Vagina (tissue), 2 donors: ENCODE measurements around the gene KLF6. TPM values are rescaled to one million over a fixed set of nuclear protein-coding genes. Genes with fewer than 3 reads are reported as not detected.
A peak's percentile ranks its signal among the peaks of the same experiment; 100 is the strongest.

Experiments
- DNase-seq, 2 donors: peaks; one replicate each; pipeline ENCODE4 v3.0.0-alpha.2; 2017; ENCODE audit errors: extremely low spot score in 2 of 2
- H3K27ac ChIP-seq: fragments of 200-600 bp; sonication (generic); one replicate; pipeline ENCODE4 v1.5.1; 2019
- H3K27me3 ChIP-seq: fragments of 200-600 bp; sonication (generic); one replicate; pipeline ENCODE4 v1.5.1; 2019
- H3K36me3 ChIP-seq, 2 donors: fragments of 200-600 bp; sonication (generic); one replicate each; pipeline ENCODE4 v1.5.1; 2017 to 2019
- H3K4me1 ChIP-seq: fragments of 200-600 bp; sonication (generic); one replicate; pipeline ENCODE4 v1.5.1; 2019
- H3K4me3 ChIP-seq, 2 donors: fragments of 200-600 bp; sonication (generic); 1 replicate in 1 of 2; 2 replicates in 1 of 2; pipeline ENCODE4 v1.5.1; 2016 to 2019
- H3K9me3 ChIP-seq: fragments of 200-600 bp; sonication (generic); one replicate; pipeline ENCODE4 v1.5.1; 2019
- CTCF ChIP-seq, 3 experiments: fragments of 450-650 bp in 2 of 3; fragments of 200-600 bp in 1 of 3; sonication (generic) in 1 of 3; IDR thresholded peaks; one replicate each; pipeline ENCODE4 v1.5.1; 2017 to 2019; ENCODE audit warnings: antibody characterized with exemption in 3 of 3, mild to moderate bottlenecking in 2 of 3, moderate library complexity in 2 of 3
- POLR2A ChIP-seq, 2 donors: fragments of 450-650 bp; IDR thresholded peaks; one replicate each; pipeline ENCODE4 v1.6.1; 2017; ENCODE audit warnings: antibody characterized with exemption in 2 of 2, mild to moderate bottlenecking in 2 of 2, moderate library complexity in 2 of 2
- POLR2AphosphoS5 ChIP-seq, 2 donors: sonication (generic); formaldehyde crosslinking; IDR thresholded peaks; one replicate each; pipeline ENCODE4 v1.9.0; 2017; ENCODE audit warnings: antibody characterized with exemption in 2 of 2, mild to moderate bottlenecking in 2 of 2, low read depth in 1 of 2; ENCODE audit not compliant: insufficient read depth in 1 of 2
- intact Hi-C: fragments of 100-400 bp; cut with DNase I; formaldehyde crosslinking; loops from one replicate; pipeline ENCODE4 v1.15.1; 2023
- total RNA-seq: library from RNA; depleted of rRNA; stranded (reverse); fragments of >200 nt; gene quantifications from one replicate; pipeline ENCODE4 v1.2.3, GENCODE V29; 2016

Gene KLF6
- total RNA-seq, 1 donor from 2014 or later, result 145 TPM

GRCh38 chr10:3765146-3765545 is 19.9 kb downstream of the KLF6 start:
- Histone ChIP-seq H3K27ac (no peak overlapping the region), H3K36me3 (no peaks in the 10 kb centered on the region), H3K9me3 (no peaks in the 10 kb centered on the region), H3K4me1 (peaks cover 39% of the 10 kb centered on the region), H3K4me3 (no peak overlapping the region), H3K27me3 (no peaks in the 10 kb centered on the region)
- DNase-seq, result no peak
- intact Hi-C loops, result no loop called here
- no peak for TF ChIP-seq CTCF (IDR thresholded peaks at IDR 0.05)
- no peak for TF ChIP-seq POLR2AphosphoS5 (IDR thresholded peaks at IDR 0.05; ENCODE audit: insufficient read depth in 1 of 2, low read depth in 1 of 2)
- TF ChIP-seq POLR2A (IDR thresholded peaks at IDR 0.05), result no peak

GRCh38 chr10:3764626-3765112 is 20.3 kb downstream of the KLF6 start:
- no peak overlapping the region for H3K27ac ChIP-seq

GRCh38 chr10:3763852-3764625 is 21.0 kb downstream of the KLF6 start:
- H3K4me1 ChIP-seq, result peaks cover 36% of the 10 kb centered on the region
- TF ChIP-seq POLR2AphosphoS5 (IDR thresholded peaks at IDR 0.05; ENCODE audit: insufficient read depth in 1 of 2, low read depth in 1 of 2) (peak in 1 of 2 donors; percentile 27), CTCF (IDR thresholded peaks at IDR 0.05) (no peak)
- no peaks in the 10 kb centered on the region for H3K36me3 ChIP-seq
- no peaks in the 10 kb centered on the region for H3K9me3 ChIP-seq
- intact Hi-C loops, result no loop called here
- no peaks in the 10 kb centered on the region for H3K27me3 ChIP-seq
- no peak overlapping the region for H3K4me3 ChIP-seq
- DNase-seq, result no peak
- no peak overlapping the region for H3K27ac ChIP-seq

More at GRCh38 chr10:3764626-3765112, 20.3 kb downstream of the KLF6 start:
- no peaks in the 10 kb centered on the region for H3K9me3 ChIP-seq
- no peak for DNase-seq
- intact Hi-C loops, result no loop called here
- H3K4me1 ChIP-seq, result peaks cover 36% of the 10 kb centered on the region
- no peaks in the 10 kb centered on the region for H3K36me3 ChIP-seq
- H3K4me3 ChIP-seq, result no peak overlapping the region
- TF ChIP-seq CTCF (IDR thresholded peaks at IDR 0.05) (no peak), POLR2AphosphoS5 (IDR thresholded peaks at IDR 0.05; ENCODE audit: insufficient read depth in 1 of 2, low read depth in 1 of 2) (no peak), POLR2A (IDR thresholded peaks at IDR 0.05) (no peak)
- H3K27me3 ChIP-seq, result no peaks in the 10 kb centered on the region

DNA sequence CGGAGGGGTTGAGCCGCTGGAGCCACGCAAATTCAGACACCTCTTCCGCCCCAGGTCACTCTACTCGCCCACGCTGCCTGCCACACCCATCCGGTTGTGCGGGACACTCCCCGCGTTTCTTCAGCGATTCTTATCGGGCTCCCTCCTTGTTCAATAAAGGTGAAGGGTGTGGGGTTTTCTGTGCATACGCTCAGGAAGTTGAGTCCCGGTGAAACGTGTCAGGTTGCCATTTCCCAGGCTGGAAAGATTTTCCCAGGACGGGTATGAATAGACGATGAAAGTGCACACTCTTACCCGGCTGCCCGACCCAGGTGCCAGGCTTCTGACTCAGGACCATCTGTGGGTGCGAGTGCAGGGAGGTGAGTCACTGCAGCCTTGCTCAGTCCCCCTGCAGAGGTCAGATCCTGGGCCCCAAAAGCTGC is 22.0 kb downstream of the KLF6 start:
- Histone ChIP-seq H3K9me3 (no peaks in the 10 kb centered on the region), H3K27ac (peak overlapping the region; percentile 14), H3K4me1 (peaks cover 44% of the 10 kb centered on the region), H3K27me3 (no peaks in the 10 kb centered on the region), H3K4me3 (peak overlapping the region in 1 of 2 donors; percentile 3), H3K36me3 (no peaks in the 10 kb centered on the region)
- intact Hi-C loops, result no loop called here
- no peak for TF ChIP-seq POLR2AphosphoS5 (IDR thresholded peaks at IDR 0.05; ENCODE audit: insufficient read depth in 1 of 2, low read depth in 1 of 2)
- TF ChIP-seq POLR2A (IDR thresholded peaks at IDR 0.05), result no peak
- no peak for TF ChIP-seq CTCF (IDR thresholded peaks at IDR 0.05)
- peak in 1 of 2 donors; percentile 80 for DNase-seq

- Histone ChIP-seq H3K9me3 (no peaks in the 10 kb centered on the region), H3K36me3 (no peaks in the 10 kb centered on the region), H3K4me1 (peaks cover 49% of the 10 kb centered on the region), H3K27me3 (no peaks in the 10 kb centered on the region), H3K27ac (no peak overlapping the region), H3K4me3 (no peak overlapping the region)
- no peak for DNase-seq
- TF ChIP-seq CTCF (IDR thresholded peaks at IDR 0.05) (no peak), POLR2AphosphoS5 (IDR thresholded peaks at IDR 0.05; ENCODE audit: insufficient read depth in 1 of 2, low read depth in 1 of 2) (no peak), POLR2A (IDR thresholded peaks at IDR 0.05) (no peak)
- intact Hi-C loops, result no loop called here
Measured at GRCh38 chr10:3762309-3762708, 22.7 kb downstream of the KLF6 start.
